HG03135 (cell line): ENCODE results near the gene CTRB1.

Experiments
- ATAC-seq: cut with Tn5 transposase; IDR thresholded peaks from one replicate; pipeline ENCODE4 v1.9.1; 2021; ENCODE audit warnings: mild to moderate bottlenecking, moderate library complexity; ENCODE audit not compliant: unreplicated experiment

CTRB1 gene

GRCh38 chr16:75252946-75253911, 34.4 kb downstream of the CTRB1 start:
- ATAC-seq: no peak

- no peak for ATAC-seq
These were observed 35.6 kb downstream of the CTRB1 start for GRCh38 chr16:75254359-75254837.

- no peak for ATAC-seq
These were observed 37.3 kb downstream of the CTRB1 start for GRCh38 chr16:75256059-75256571.

- ATAC-seq: no peak
These were observed 38.0 kb downstream of the CTRB1 start for GRCh38 chr16:75256696-75257343.

GRCh38 chr16:75257886-75258806, 39.4 kb downstream of the CTRB1 start:
- no peak for ATAC-seq

GRCh38 chr16:75258807-75259141, 40.0 kb downstream of the CTRB1 start:
- ATAC-seq: no peak

- ATAC-seq: no peak
These were observed 42.2 kb downstream of the CTRB1 start for GRCh38 chr16:75260851-75261589.

- ATAC-seq: no peak
These were observed 42.8 kb downstream of the CTRB1 start for GRCh38 chr16:75261590-75262078.

- no peak for ATAC-seq
These were observed 43.5 kb downstream of the CTRB1 start for GRCh38 chr16:75262104-75262799.

- ATAC-seq: no peak
These were observed 44.0 kb downstream of the CTRB1 start for GRCh38 chr16:75262800-75263127.

- ATAC-seq: no peak
These were observed 44.6 kb downstream of the CTRB1 start for GRCh38 chr16:75263291-75263962.

- ATAC-seq: no peak
These were observed 45.2 kb downstream of the CTRB1 start for GRCh38 chr16:75263963-75264445.

- no peak for ATAC-seq
These were observed 45.7 kb downstream of the CTRB1 start for GRCh38 chr16:75264457-75264998.

GRCh38 chr16:75264999-75265910, 46.5 kb downstream of the CTRB1 start:
- peak; percentile 24 for ATAC-seq

- peak; percentile 80 for ATAC-seq
These were observed 47.3 kb downstream of the CTRB1 start for GRCh38 chr16:75265911-75266701.

- ATAC-seq: no peak
These were observed 48.2 kb downstream of the CTRB1 start for GRCh38 chr16:75266738-75267630.
